ENCODE data around the gene MICOS13.
A peak's percentile ranks its signal among the peaks of the same experiment; 100 is the strongest.

MICOS13 gene

DNA sequence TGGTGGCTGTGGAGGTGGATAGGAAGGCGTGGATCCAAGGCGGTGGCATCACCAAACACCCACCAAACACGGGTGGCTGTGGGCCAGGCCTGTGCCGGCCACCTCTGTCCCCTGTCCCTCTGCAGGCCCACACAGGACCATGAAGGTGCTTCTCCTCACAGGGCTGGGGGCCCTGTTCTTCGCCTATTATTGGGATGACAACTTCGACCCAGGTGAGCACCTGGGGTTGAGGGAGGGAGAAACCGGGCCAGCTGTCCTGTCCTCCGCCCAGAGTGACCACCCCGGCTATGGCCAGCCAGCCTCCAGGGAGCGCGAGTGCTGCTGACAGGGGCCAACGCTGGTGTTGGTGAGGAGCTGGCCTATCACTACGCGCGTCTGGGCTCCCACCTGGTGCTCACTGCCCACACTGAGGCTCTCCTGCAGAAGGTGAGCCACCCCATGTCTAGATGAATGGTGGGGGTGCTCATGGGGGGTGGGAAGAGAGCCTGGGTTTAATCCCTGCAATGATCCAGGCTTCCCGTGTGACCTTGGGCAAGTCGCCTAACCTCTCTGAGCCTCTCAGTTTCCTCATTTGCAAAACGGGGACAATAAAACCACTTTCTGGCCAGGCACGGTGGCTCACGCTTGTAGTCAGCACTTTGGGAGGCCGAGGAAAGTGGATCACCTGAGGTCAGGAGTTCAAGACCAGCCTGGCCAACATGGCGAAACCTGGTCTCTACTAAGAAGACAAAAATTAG, 4.5 kb upstream of the MICOS13 start:
- TF ChIP-seq, protein P1, sequence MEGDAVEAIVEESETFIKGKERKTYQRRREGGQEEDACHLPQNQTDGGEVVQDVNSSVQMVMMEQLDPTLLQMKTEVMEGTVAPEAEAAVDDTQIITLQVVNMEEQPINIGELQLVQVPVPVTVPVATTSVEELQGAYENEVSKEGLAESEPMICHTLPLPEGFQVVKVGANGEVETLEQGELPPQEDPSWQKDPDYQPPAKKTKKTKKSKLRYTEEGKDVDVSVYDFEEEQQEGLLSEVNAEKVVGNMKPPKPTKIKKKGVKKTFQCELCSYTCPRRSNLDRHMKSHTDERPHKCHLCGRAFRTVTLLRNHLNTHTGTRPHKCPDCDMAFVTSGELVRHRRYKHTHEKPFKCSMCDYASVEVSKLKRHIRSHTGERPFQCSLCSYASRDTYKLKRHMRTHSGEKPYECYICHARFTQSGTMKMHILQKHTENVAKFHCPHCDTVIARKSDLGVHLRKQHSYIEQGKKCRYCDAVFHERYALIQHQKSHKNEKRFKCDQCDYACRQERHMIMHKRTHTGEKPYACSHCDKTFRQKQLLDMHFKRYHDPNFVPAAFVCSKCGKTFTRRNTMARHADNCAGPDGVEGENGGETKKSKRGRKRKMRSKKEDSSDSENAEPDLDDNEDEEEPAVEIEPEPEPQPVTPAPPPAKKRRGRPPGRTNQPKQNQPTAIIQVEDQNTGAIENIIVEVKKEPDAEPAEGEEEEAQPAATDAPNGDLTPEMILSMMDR (conservative IDR thresholded peaks at IDR 0.05; ENCODE audit: control insufficient read depth, insufficient read depth, low read depth, low read length), result no peak
- no peak overlapping the region for H3K4me3 ChIP-seq (ENCODE audit: control insufficient read depth, low read depth, low read length)
- DNase-seq (ENCODE audit: low read depth), result no peak

DNA sequence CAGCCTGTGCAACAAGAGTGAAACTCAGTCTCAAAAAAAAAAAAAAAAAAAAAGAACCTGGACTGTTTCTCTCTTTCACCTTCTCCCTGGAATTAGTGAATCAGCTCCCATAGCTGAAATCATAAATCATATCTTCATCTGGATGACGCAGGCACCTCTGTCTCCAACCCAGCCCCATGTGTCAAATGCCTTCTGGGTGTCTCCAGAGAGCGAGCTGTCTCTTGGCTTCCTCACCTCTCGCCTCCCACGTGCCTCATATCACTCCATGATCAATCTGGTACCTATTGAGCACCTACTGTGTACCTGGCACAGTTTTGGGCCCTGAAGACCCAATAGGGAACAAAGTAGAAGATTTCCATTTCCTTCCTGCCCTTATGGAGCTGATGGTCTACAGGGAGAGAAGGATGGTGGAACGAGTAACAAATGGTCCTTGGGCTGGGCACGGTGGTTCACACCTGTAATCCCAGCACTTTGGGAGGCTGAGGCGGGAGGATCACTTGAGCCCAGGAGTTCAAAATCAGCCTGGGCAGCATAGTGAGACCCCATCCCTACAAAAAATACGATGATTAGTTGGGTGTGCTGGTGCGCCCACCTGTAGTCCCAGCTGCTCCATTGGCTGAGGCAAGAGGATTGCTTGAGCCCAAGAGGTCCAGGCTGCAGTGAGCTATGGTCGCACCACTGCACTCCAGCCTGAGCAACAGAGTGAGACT, 3.0 kb upstream of the MICOS13 start:
- no peak overlapping the region for H3K4me3 ChIP-seq (ENCODE audit: control insufficient read depth, low read depth, low read length)
- TF ChIP-seq, protein P1 (conservative IDR thresholded peaks at IDR 0.05; ENCODE audit: control insufficient read depth, insufficient read depth, low read depth, low read length), result no peak

DNA sequence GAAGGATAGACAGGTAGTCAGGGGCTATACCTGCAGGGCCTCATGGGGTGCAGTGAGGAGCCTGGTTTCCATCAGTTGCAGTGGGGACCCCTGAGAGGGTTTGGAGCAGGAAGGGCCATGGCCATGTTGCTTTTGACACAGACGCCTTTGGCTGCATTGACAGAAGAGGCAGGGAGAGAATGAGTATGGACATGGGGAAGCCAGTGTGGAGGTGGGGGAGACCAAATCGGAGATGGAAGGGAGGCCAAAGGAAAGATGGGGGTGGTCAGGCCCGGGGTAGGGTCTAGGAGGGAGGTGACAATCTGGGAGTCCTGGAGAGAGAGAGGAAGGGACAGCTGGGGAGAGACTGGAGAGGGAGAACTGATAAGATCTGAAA, 1.8 kb upstream of the MICOS13 start:
- H3K4me3 ChIP-seq (ENCODE audit: control insufficient read depth, low read depth, low read length), result no peak overlapping the region
- no peak for DNase-seq (ENCODE audit: low read depth)
- TF ChIP-seq, protein P1 (conservative IDR thresholded peaks at IDR 0.05; ENCODE audit: control insufficient read depth, insufficient read depth, low read depth, low read length), result no peak

More for the DNA sequence above, 3.0 kb upstream of the MICOS13 start:
- peak; percentile 51 for DNase-seq (ENCODE audit: low read depth)

DNA sequence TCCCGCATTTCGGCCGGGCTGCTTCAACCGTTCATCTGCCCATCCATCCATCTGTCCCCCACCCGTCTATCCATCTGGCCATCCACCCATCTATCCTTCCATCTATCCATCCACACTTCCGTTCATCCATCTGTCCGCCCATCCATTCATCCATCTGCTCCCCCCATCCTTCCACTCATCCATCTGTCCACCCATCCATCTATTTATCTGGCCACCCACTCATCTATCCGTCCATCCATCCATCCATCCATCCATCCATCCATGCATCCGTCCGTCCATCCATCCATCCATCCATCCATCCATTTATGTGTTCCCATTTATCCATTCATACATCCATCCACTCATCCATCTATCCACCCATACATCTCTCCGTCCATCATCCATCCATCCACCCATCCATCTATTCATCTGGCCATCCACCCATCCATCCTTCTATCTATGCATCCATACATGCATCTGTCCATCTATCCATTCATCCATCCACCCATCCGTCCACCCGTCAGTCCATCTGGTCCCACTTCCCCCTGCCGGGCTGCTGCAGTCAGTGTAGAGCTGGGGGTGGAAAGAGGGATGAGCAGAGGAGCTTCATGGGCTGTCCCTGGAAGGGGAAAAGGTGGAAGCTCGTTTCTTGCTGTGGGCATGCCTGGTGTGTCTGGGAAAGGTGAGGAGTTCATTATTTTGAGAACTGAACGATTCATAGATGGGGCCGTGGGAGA, 1.2 kb upstream of the MICOS13 start:
- no peak for DNase-seq (ENCODE audit: low read depth)
- H3K4me3 ChIP-seq (ENCODE audit: control insufficient read depth, low read depth, low read length), result peak overlapping the region; percentile 98
- TF ChIP-seq, protein P1 (conservative IDR thresholded peaks at IDR 0.05; ENCODE audit: control insufficient read depth, insufficient read depth, low read depth, low read length), result no peak

DNA sequence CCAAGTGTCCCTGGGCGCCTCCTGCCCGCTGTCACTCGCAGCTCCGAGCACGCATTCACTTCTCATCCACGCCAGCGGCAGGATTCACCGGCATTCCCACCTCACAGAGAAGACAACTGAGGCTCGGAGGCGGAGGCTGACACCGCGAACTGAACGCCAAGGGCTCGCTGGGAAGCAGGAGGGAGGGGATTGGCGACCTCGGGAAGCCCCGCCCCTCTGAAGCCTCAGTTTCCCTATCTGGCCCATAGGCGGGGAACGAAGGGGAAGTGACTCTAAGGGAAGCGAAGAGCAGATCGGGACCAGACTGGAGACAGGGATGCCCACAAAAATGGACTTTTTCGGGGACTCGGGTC, 256 bp downstream of the MICOS13 start:
- H3K4me3 ChIP-seq (ENCODE audit: control insufficient read depth, low read depth, low read length), result peak overlapping the region; percentile 98
- TF ChIP-seq, protein P1 (conservative IDR thresholded peaks at IDR 0.05; ENCODE audit: control insufficient read depth, insufficient read depth, low read depth, low read length), result no peak
- peak; percentile 34 for DNase-seq (ENCODE audit: low read depth)

DNA sequence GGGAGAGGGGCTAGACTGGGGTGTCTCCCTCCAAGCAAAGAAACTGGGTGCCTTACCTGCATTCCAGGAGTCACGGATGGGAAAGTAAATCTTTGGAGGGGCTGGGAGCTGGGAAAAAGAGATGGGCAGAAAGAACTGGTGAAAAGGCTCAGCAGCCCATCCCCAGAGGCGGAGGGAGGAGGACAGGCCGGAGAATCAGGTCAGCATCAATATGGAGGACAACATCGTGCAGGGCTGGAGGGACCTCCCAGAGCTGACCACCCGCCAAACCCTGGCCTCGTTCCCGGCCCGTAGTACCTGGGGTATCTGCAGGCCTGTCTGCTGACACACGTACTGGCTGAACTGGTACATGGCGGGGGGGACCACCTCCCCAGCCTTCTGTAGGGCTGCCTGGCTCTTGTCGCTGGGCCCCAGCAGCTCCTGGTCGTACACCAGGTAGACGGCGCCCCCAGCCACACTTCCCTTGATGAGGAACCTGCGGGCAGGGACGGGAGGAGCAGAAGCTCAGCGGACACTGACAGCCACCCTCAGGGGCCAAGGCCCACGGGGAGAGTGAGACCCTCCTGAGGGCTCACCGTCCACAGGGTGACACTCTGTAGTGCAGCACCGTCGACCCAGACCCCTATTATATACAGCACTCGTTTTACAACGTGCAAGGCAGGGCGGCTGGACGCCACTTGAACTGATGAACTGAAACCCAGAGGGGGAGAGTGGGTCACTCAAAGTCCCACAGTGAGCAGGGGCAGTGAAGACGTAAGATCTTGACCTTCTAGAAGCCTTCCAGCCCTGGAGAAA, 830 bp downstream of the MICOS13 start:
- TF ChIP-seq, protein P1 (conservative IDR thresholded peaks at IDR 0.05; ENCODE audit: control insufficient read depth, insufficient read depth, low read depth, low read length), result no peak
- no peak for DNase-seq (ENCODE audit: low read depth)
- H3K4me3 ChIP-seq (ENCODE audit: control insufficient read depth, low read depth, low read length), result peak overlapping the region; percentile 98

All from fibroblast of mammary gland (primary cell).